HG03280 (cell line): ENCODE data around the gene CACNB3.

Experiments used
- ATAC-seq: cut with Tn5 transposase; IDR thresholded peaks from one replicate; pipeline ENCODE4 v1.9.1; 2021; ENCODE audit warnings: mild to moderate bottlenecking, moderate library complexity; ENCODE audit not compliant: unreplicated experiment

Gene CACNB3

GRCh38 chr12:48788524-48788853, 29.8 kb upstream of the CACNB3 start:
- no peak for ATAC-seq

- ATAC-seq = no peak
These were observed 29.2 kb upstream of the CACNB3 start, which contains the start of gene ADCY6 for GRCh38 chr12:48788854-48789775. Gene ADCY6 (minus strand): TSS chr12:48789089. CDS start chr12:48783434, 5,655 bp downstream.

GRCh38 chr12:48789858-48790326, 28.4 kb upstream of the CACNB3 start:
- ATAC-seq = no peak

GRCh38 chr12:48793696-48794095, 24.6 kb upstream of the CACNB3 start:
- no peak for ATAC-seq

- no peak for ATAC-seq
These were observed 23.4 kb upstream of the CACNB3 start for GRCh38 chr12:48794870-48795269.

GRCh38 chr12:48795550-48796455, 22.5 kb upstream of the CACNB3 start:
- peak; percentile 60 for ATAC-seq

- ATAC-seq = no peak
These were observed 21.3 kb upstream of the CACNB3 start for GRCh38 chr12:48796976-48797375.

GRCh38 chr12:48800457-48800856, 17.8 kb upstream of the CACNB3 start:
- no peak for ATAC-seq

- no peak for ATAC-seq
These were observed 17.3 kb upstream of the CACNB3 start for GRCh38 chr12:48800971-48801370.

- no peak for ATAC-seq
These were observed 14.6 kb upstream of the CACNB3 start for GRCh38 chr12:48803675-48804074.

- no peak for ATAC-seq
These were observed 10.3 kb upstream of the CACNB3 start for GRCh38 chr12:48807981-48808380.

- no peak for ATAC-seq
These were observed 7.3 kb upstream of the CACNB3 start for GRCh38 chr12:48810903-48811431.

- ATAC-seq = no peak
These were observed 6.7 kb upstream of the CACNB3 start for GRCh38 chr12:48811437-48812090.

- ATAC-seq = no peak
These were observed 5.9 kb upstream of the CACNB3 start for GRCh38 chr12:48812389-48812788.

- ATAC-seq = no peak
These were observed 4.6 kb upstream of the CACNB3 start for GRCh38 chr12:48813465-48814261.

- peak; percentile 81 for ATAC-seq
These were observed 3.8 kb upstream of the CACNB3 start for GRCh38 chr12:48814262-48815125.

- peak; percentile 29 for ATAC-seq
These were observed 2.9 kb upstream of the CACNB3 start for GRCh38 chr12:48815126-48816110.
